Measurements from ENCODE around the gene HDDC3. TPM values are rescaled to one million over a fixed set of nuclear protein-coding genes. Genes with fewer than 3 reads are reported as not detected.
A peak's percentile ranks its signal among the peaks of the same experiment; 100 is the strongest.

Gene HDDC3
- total RNA-seq, 1 donor from 2014 or later, result 38.8 TPM

GRCh38 chr15:90887037-90887481 is 45.3 kb downstream of the HDDC3 start:
- intact Hi-C loops (cut with micrococcal nuclease), result loop anchor here (5.0 to 10.0 kb wide), 3 partner anchors 45 to 392 kb away; partner anchors contain the start of gene HDDC3
- H3K27ac Mint-ChIP-seq, result peak overlapping the region; percentile 78
- H3K9me3 Mint-ChIP-seq, result no peaks in the 10 kb centered on the region
- H3K36me3 Mint-ChIP-seq (ENCODE audit: low read depth), result peaks cover 37% of the 10 kb centered on the region
- DNase-seq (ENCODE audit: low spot score), result no peak
- H3K4me1 Mint-ChIP-seq (ENCODE audit: low read depth), result peaks cover 50% of the 10 kb centered on the region
- no peak overlapping the region for H3K4me3 Mint-ChIP-seq
- no peaks in the 10 kb centered on the region for H3K27me3 Mint-ChIP-seq (ENCODE audit: insufficient read depth)

- H3K4me1 Mint-ChIP-seq (ENCODE audit: low read depth), result peaks cover 50% of the 10 kb centered on the region
- intact Hi-C loops (cut with micrococcal nuclease), result loop anchor here (1.0 to 10.0 kb wide), 5 partner anchors 46 to 391 kb away; partner anchors contain the start of genes BLM and HDDC3
- no peak for DNase-seq (ENCODE audit: low spot score)
- H3K27me3 Mint-ChIP-seq (ENCODE audit: insufficient read depth), result no peaks in the 10 kb centered on the region
- peaks cover 33% of the 10 kb centered on the region for H3K36me3 Mint-ChIP-seq (ENCODE audit: low read depth)
- H3K27ac Mint-ChIP-seq, result peak overlapping the region; percentile 87
- H3K4me3 Mint-ChIP-seq, result peak overlapping the region; percentile 15
- H3K9me3 Mint-ChIP-seq, result no peaks in the 10 kb centered on the region
Measured at GRCh38 chr15:90886291-90886614, 46.1 kb downstream of the HDDC3 start.

- peaks cover 35% of the 10 kb centered on the region for H3K36me3 Mint-ChIP-seq (ENCODE audit: low read depth)
- H3K27ac Mint-ChIP-seq, result peak overlapping the region; percentile 87
- H3K4me1 Mint-ChIP-seq (ENCODE audit: low read depth), result peaks cover 50% of the 10 kb centered on the region
- peak overlapping the region; percentile 61 for H3K4me3 Mint-ChIP-seq
- intact Hi-C loops (cut with micrococcal nuclease), result loop anchor here (1.0 to 10.0 kb wide), 6 partner anchors 33 to 391 kb away; partner anchors contain the start of genes BLM and HDDC3
- no peaks in the 10 kb centered on the region for H3K9me3 Mint-ChIP-seq
- no peaks in the 10 kb centered on the region for H3K27me3 Mint-ChIP-seq (ENCODE audit: insufficient read depth)
- peak; percentile 66 for DNase-seq (ENCODE audit: low spot score)
Measured at GRCh38 chr15:90885432-90886290, 46.7 kb downstream of the HDDC3 start.

GRCh38 chr15:90884719-90885431 is 47.5 kb downstream of the HDDC3 start:
- peak overlapping the region; percentile 87 for H3K27ac Mint-ChIP-seq
- no peaks in the 10 kb centered on the region for H3K27me3 Mint-ChIP-seq (ENCODE audit: insufficient read depth)
- DNase-seq (ENCODE audit: low spot score), result no peak
- H3K9me3 Mint-ChIP-seq, result no peaks in the 10 kb centered on the region
- intact Hi-C loops (cut with micrococcal nuclease), result loop anchor here (1.0 to 10.0 kb wide), 4 partner anchors 33 to 390 kb away; partner anchors contain the start of gene HDDC3
- peak overlapping the region; percentile 61 for H3K4me3 Mint-ChIP-seq
- peaks cover 50% of the 10 kb centered on the region for H3K4me1 Mint-ChIP-seq (ENCODE audit: low read depth)
- peaks cover 39% of the 10 kb centered on the region for H3K36me3 Mint-ChIP-seq (ENCODE audit: low read depth)

GRCh38 chr15:90883976-90884718 is 48.2 kb downstream of the HDDC3 start, which contains the start of gene FES:
TSS of gene FES (plus strand) at chr15:90884504. CDS start at chr15:90885046, 542 bp downstream.
- intact Hi-C loops (cut with micrococcal nuclease), result loop anchor here (1.0 to 10.0 kb wide), 2 partner anchors 10 to 389 kb away; no protein-coding TSS in a partner anchor
- peaks cover 43% of the 10 kb centered on the region for H3K36me3 Mint-ChIP-seq (ENCODE audit: low read depth)

GRCh38 chr15:90883526-90883975 is 48.8 kb downstream of the HDDC3 start:
- peak overlapping the region; percentile 22 for H3K4me3 Mint-ChIP-seq
- H3K27me3 Mint-ChIP-seq (ENCODE audit: insufficient read depth), result no peaks in the 10 kb centered on the region
- H3K36me3 Mint-ChIP-seq (ENCODE audit: low read depth), result peaks cover 46% of the 10 kb centered on the region
- intact Hi-C loops (cut with micrococcal nuclease), result loop anchor here (1.0 to 10.0 kb wide), 2 partner anchors 9 to 389 kb away; no protein-coding TSS in a partner anchor
- no peaks in the 10 kb centered on the region for H3K9me3 Mint-ChIP-seq
- no peak for DNase-seq (ENCODE audit: low spot score)
- H3K4me1 Mint-ChIP-seq (ENCODE audit: low read depth), result peaks cover 60% of the 10 kb centered on the region
- H3K27ac Mint-ChIP-seq, result peak overlapping the region; percentile 88

More at GRCh38 chr15:90883976-90884718, 48.2 kb downstream of the HDDC3 start, which contains the start of gene FES:
- DNase-seq (ENCODE audit: low spot score), result no peak
- Mint-ChIP-seq H3K4me3 (peak within 1 kb of the TSS; percentile 61), H3K27me3 (ENCODE audit: insufficient read depth) (no peaks in the 10 kb centered on the region), H3K9me3 (no peaks in the 10 kb centered on the region), H3K27ac (peak within 1 kb of the TSS; percentile 88), H3K4me1 (ENCODE audit: low read depth) (peaks cover 56% of the 10 kb centered on the region)

GRCh38 chr15:90882781-90883525 is 49.4 kb downstream of the HDDC3 start:
- intact Hi-C loops (cut with micrococcal nuclease), result loop anchor here (1.0 to 10.0 kb wide), 2 partner anchors 9 to 388 kb away; no protein-coding TSS in a partner anchor
- H3K27me3 Mint-ChIP-seq (ENCODE audit: insufficient read depth), result no peaks in the 10 kb centered on the region
- H3K9me3 Mint-ChIP-seq, result no peaks in the 10 kb centered on the region
- H3K27ac Mint-ChIP-seq, result peak overlapping the region; percentile 88
- no peak for DNase-seq (ENCODE audit: low spot score)
- peaks cover 62% of the 10 kb centered on the region for H3K4me1 Mint-ChIP-seq (ENCODE audit: low read depth)
- H3K4me3 Mint-ChIP-seq, result peak overlapping the region; percentile 47
- peaks cover 46% of the 10 kb centered on the region for H3K36me3 Mint-ChIP-seq (ENCODE audit: low read depth)

GRCh38 chr15:90881978-90882721 is 50.2 kb downstream of the HDDC3 start:
- intact Hi-C loops (cut with micrococcal nuclease), result loop anchor here (10.0 kb wide), 1 partner anchor 387 kb away; no protein-coding TSS in a partner anchor
- Mint-ChIP-seq H3K4me1 (ENCODE audit: low read depth) (peaks cover 62% of the 10 kb centered on the region), H3K36me3 (ENCODE audit: low read depth) (peaks cover 48% of the 10 kb centered on the region), H3K27me3 (ENCODE audit: insufficient read depth) (no peaks in the 10 kb centered on the region), H3K4me3 (no peak overlapping the region), H3K9me3 (no peaks in the 10 kb centered on the region), H3K27ac (peak overlapping the region; percentile 40)
- no peak for DNase-seq (ENCODE audit: low spot score)

GRCh38 chr15:90881181-90881977 is 51.0 kb downstream of the HDDC3 start:
- H3K9me3 Mint-ChIP-seq, result no peaks in the 10 kb centered on the region
- intact Hi-C loops (cut with micrococcal nuclease), result loop anchor here (10.0 kb wide), 1 partner anchor 387 kb away; no protein-coding TSS in a partner anchor
- peaks cover 64% of the 10 kb centered on the region for H3K4me1 Mint-ChIP-seq (ENCODE audit: low read depth)
- H3K4me3 Mint-ChIP-seq, result no peak overlapping the region
- DNase-seq (ENCODE audit: low spot score), result no peak
- no peaks in the 10 kb centered on the region for H3K27me3 Mint-ChIP-seq (ENCODE audit: insufficient read depth)
- peaks cover 55% of the 10 kb centered on the region for H3K36me3 Mint-ChIP-seq (ENCODE audit: low read depth)
- peak overlapping the region; percentile 23 for H3K27ac Mint-ChIP-seq

- H3K27ac Mint-ChIP-seq, result peak overlapping the region; percentile 23
- no peaks in the 10 kb centered on the region for H3K27me3 Mint-ChIP-seq (ENCODE audit: insufficient read depth)
- DNase-seq (ENCODE audit: low spot score), result no peak
- H3K36me3 Mint-ChIP-seq (ENCODE audit: low read depth), result peaks cover 55% of the 10 kb centered on the region
- H3K9me3 Mint-ChIP-seq, result no peaks in the 10 kb centered on the region
- H3K4me3 Mint-ChIP-seq, result no peak overlapping the region
- H3K4me1 Mint-ChIP-seq (ENCODE audit: low read depth), result peaks cover 64% of the 10 kb centered on the region
- intact Hi-C loops (cut with micrococcal nuclease), result loop anchor here (10.0 kb wide), 1 partner anchor 386 kb away; no protein-coding TSS in a partner anchor
Measured at GRCh38 chr15:90880381-90881145, 51.8 kb downstream of the HDDC3 start.

Data from activated T-helper 1 cell treated with anti-CD3 and anti-CD28 coated beads, Interleukin-12 subunit alpha, Interleukin-12 subunit beta, Interleukin-2, Interleukin-4 antibody, amounts not matched to agents 30 ng/mL and 10 ng/mL and 1 ng/mL, durations not matched to agents 14 hours and 24 hours and 36 hours (primary cell).